Endodermal cell (in vitro differentiated cells): ENCODE measurements around the gene ST3GAL5. TPM values are rescaled to one million over a fixed set of nuclear protein-coding genes. Genes with fewer than 3 reads are reported as not detected.

Experiments used
- DNase-seq: peaks from one replicate; pipeline ENCODE4 v3.0.0-alpha.2; 2017
- H3K27ac ChIP-seq: 2 replicates; pipeline ENCODE4 v1.5.1; 2013; ENCODE audit warnings: mild to moderate bottlenecking, low read depth, low read length, moderate library complexity
- H3K27me3 ChIP-seq: 2 replicates; pipeline ENCODE4 v1.6.1; 2013; ENCODE audit warnings: mild to moderate bottlenecking, low read length, moderate library complexity; ENCODE audit not compliant: insufficient read depth, control insufficient read depth, poor library complexity, severe bottlenecking
- H3K36me3 ChIP-seq: 2 replicates; pipeline ENCODE4 v1.7.0; 2013; ENCODE audit warnings: mild to moderate bottlenecking, low read length, moderate library complexity; ENCODE audit not compliant: control insufficient read depth, insufficient read depth
- H3K4me1 ChIP-seq: one replicate; pipeline ENCODE4 v1.7.0; 2013; ENCODE audit warnings: low read length; ENCODE audit not compliant: control insufficient read depth, insufficient read depth
- H3K4me3 ChIP-seq: 2 replicates; pipeline ENCODE4 v1.5.1; 2013; ENCODE audit warnings: mild to moderate bottlenecking, low read length, moderate library complexity
- H3K9ac ChIP-seq: 2 replicates; pipeline ENCODE4 v1.6.1; 2013; ENCODE audit warnings: mild to moderate bottlenecking, low read length, moderate library complexity; ENCODE audit not compliant: poor library complexity, severe bottlenecking; ENCODE audit errors: extremely low read depth
- H3K9me3 ChIP-seq: 2 replicates; pipeline ENCODE4 v1.6.1; 2013; ENCODE audit warnings: mild to moderate bottlenecking, low read length, moderate library complexity; ENCODE audit not compliant: control insufficient read depth
- H3K27ac Mint-ChIP-seq: 2 replicates; pipeline ENCODE4 v1.8.0; 2020; ENCODE audit warnings: mixed read lengths
- H3K27me3 Mint-ChIP-seq: 2 replicates; pipeline ENCODE4 v1.8.0; 2021; ENCODE audit warnings: mild to moderate bottlenecking, mixed read lengths; ENCODE audit not compliant: insufficient read depth
- H3K36me3 Mint-ChIP-seq: 2 replicates; pipeline ENCODE4 v1.8.0; 2020; ENCODE audit warnings: low read depth, mixed read lengths
- H3K4me1 Mint-ChIP-seq: 2 replicates; pipeline ENCODE4 v1.8.0; 2020; ENCODE audit warnings: mixed read lengths
- H3K4me3 Mint-ChIP-seq: 2 replicates; pipeline ENCODE4 v1.8.0; 2020; ENCODE audit warnings: mild to moderate bottlenecking, moderate library complexity, mixed read lengths
- H3K9me3 Mint-ChIP-seq: 2 replicates; pipeline ENCODE4 v1.8.0; 2020; ENCODE audit warnings: mild to moderate bottlenecking, mixed read lengths
- CTCF ChIP-seq: fragments of 200-600 bp; sonication (generic); conservative IDR thresholded peaks from 2 replicates; pipeline ENCODE4 v1.5.0; 2021; ENCODE audit warnings: antibody characterized with exemption, mild to moderate bottlenecking
- WGBS, 2 experiments: methylation state at CpG; one replicate each; pipeline versions ENCODE4 v1.1.5 to v1.1.7; 2013; ENCODE audit warnings: missing lambda C conversion rate in 2 of 2, mixed read lengths in 1 of 2; ENCODE audit not compliant: insufficient coverage in 1 of 2, insufficient read length in 1 of 2; 5-methylcytosine and 5-hydroxymethylcytosine counted together
- total RNA-seq, 2 donors: library from RNA; stranded (reverse); fragmentation: NEBNext Ultra II Directional in 1 of 2; extraction: Animal tissue kit (Norgen Biotek cat#: 25700) in 1 of 2; gene quantifications; 2 replicates in 1 of 2; 3 replicates in 1 of 2; pipeline ENCODE4 v1.2.1, GENCODE V29; 2021

Gene ST3GAL5
- total RNA-seq, 2 donors from 2014 or later: 26.6 to 27.4 TPM

- 93 to 100% methylated on average over 5 to 6 of the region's 6 CpGs for WGBS, 2 experiments
- no peak for TF ChIP-seq CTCF
- H3K4me1 Mint-ChIP-seq: peaks cover 4% of the 10 kb centered on the region
- no peaks in the 10 kb centered on the region for H3K9me3 Mint-ChIP-seq
- peaks cover 29% of the 10 kb centered on the region for H3K36me3 Mint-ChIP-seq
- Histone ChIP-seq H3K4me3 (no peak overlapping the region), H3K9ac (no peak overlapping the region), H3K27ac (no peak overlapping the region), H3K27me3 (no peaks in the 10 kb centered on the region), H3K9me3 (no peaks in the 10 kb centered on the region), H3K36me3 (peaks cover 31% of the 10 kb centered on the region), H3K4me1 (no peaks in the 10 kb centered on the region)
- H3K27me3 Mint-ChIP-seq: no peaks in the 10 kb centered on the region
- DNase-seq: peak; percentile 16
- H3K27ac Mint-ChIP-seq: no peak overlapping the region
- no peak overlapping the region for H3K4me3 Mint-ChIP-seq
These were observed 23.1 kb downstream of the ST3GAL5 start for GRCh38 chr2:85865539-85866164.

- Histone ChIP-seq H3K9ac (no peak overlapping the region), H3K36me3 (peaks cover 41% of the 10 kb centered on the region), H3K9me3 (no peaks in the 10 kb centered on the region), H3K4me1 (no peaks in the 10 kb centered on the region), H3K27me3 (no peaks in the 10 kb centered on the region), H3K27ac (no peak overlapping the region), H3K4me3 (no peak overlapping the region)
- no peak for DNase-seq
- Mint-ChIP-seq H3K36me3 (peaks cover 35% of the 10 kb centered on the region), H3K9me3 (no peaks in the 10 kb centered on the region), H3K27me3 (no peaks in the 10 kb centered on the region), H3K4me1 (peaks cover 4% of the 10 kb centered on the region), H3K27ac (no peak overlapping the region), H3K4me3 (no peak overlapping the region)
- 89 to 100% methylated on average over 1 to 2 of the region's 2 CpGs for WGBS, 2 experiments
- no peak for TF ChIP-seq CTCF
These were observed 24.1 kb downstream of the ST3GAL5 start for GRCh38 chr2:85864654-85865053.

GRCh38 chr2:85862426-85862825 lies 26.4 kb downstream of the ST3GAL5 start:
- no peak overlapping the region for H3K27ac Mint-ChIP-seq
- Histone ChIP-seq H3K9ac (no peak overlapping the region), H3K27ac (no peak overlapping the region), H3K4me1 (no peaks in the 10 kb centered on the region), H3K27me3 (no peaks in the 10 kb centered on the region), H3K9me3 (no peaks in the 10 kb centered on the region), H3K4me3 (no peak overlapping the region), H3K36me3 (peaks cover 57% of the 10 kb centered on the region)
- H3K9me3 Mint-ChIP-seq: no peaks in the 10 kb centered on the region
- peaks cover 35% of the 10 kb centered on the region for H3K36me3 Mint-ChIP-seq
- no peak for TF ChIP-seq CTCF
- 99 to 100% methylated on average over 1 to 4 of the region's 5 CpGs for whole genome bisulfite sequencing, 2 experiments
- H3K27me3 Mint-ChIP-seq: no peaks in the 10 kb centered on the region
- H3K4me3 Mint-ChIP-seq: no peak overlapping the region
- H3K4me1 Mint-ChIP-seq: no peaks in the 10 kb centered on the region
- DNase-seq: no peak
